Fibroblast of lung (primary cell): ENCODE data around the gene TMEM109. TPM values are rescaled to one million over a fixed set of nuclear protein-coding genes. Genes with fewer than 3 reads are reported as not detected.

Experiments
- DNase-seq, 2 donors: peaks; one replicate each; pipeline versions ENCODE4 v3.0.0 to v3.0.0-alpha.2; 2010; ENCODE audit warnings: low read depth in 2 of 2
- H2AFZ ChIP-seq: 2 replicates; pipeline ENCODE4 v1.5.1; 2012; ENCODE audit warnings: low read length, control low read depth, inconsistent platforms
- H3K27ac ChIP-seq: 2 replicates; pipeline ENCODE4 v1.5.1; 2011; ENCODE audit warnings: low read length, control low read depth; ENCODE audit not compliant: insufficient read depth
- H3K27me3 ChIP-seq: 2 replicates; pipeline ENCODE4 v1.5.1; 2011; ENCODE audit warnings: mild to moderate bottlenecking, low read length; ENCODE audit not compliant: control insufficient read depth, insufficient read depth
- H3K36me3 ChIP-seq: 2 replicates; pipeline ENCODE4 v1.5.1; 2011; ENCODE audit warnings: low read length; ENCODE audit not compliant: control insufficient read depth, insufficient read depth
- H3K4me1 ChIP-seq: 2 replicates; pipeline ENCODE4 v1.5.1; 2011; ENCODE audit warnings: low read length; ENCODE audit not compliant: control insufficient read depth, insufficient read depth; ENCODE audit errors: extremely low read depth
- H3K4me2 ChIP-seq: 2 replicates; pipeline ENCODE4 v1.5.1; 2011; ENCODE audit warnings: low read length, control low read depth; ENCODE audit not compliant: insufficient read depth; ENCODE audit errors: extremely low read depth
- H3K4me3 ChIP-seq, 4 experiments: fragments of 200-600 bp in 1 of 4; sonication (generic) in 1 of 4; replicated peaks in 1 of 4; 2 replicates each; pipeline ENCODE4 v1.5.1; 2011 to 2016; ENCODE audit warnings: low read length in 4 of 4, low read depth in 3 of 4, mild to moderate bottlenecking in 3 of 4, control low read depth in 2 of 4, inconsistent platforms in 1 of 4, mixed read lengths in 1 of 4; ENCODE audit not compliant: insufficient read depth in 1 of 4; ENCODE audit errors: control extremely low read depth in 1 of 4
- H3K79me2 ChIP-seq: 2 replicates; pipeline ENCODE4 v1.5.1; 2012; ENCODE audit warnings: mild to moderate bottlenecking, low read length, inconsistent platforms; ENCODE audit not compliant: control insufficient read depth, insufficient read depth
- H3K9ac ChIP-seq: 2 replicates; pipeline ENCODE4 v1.5.1; 2011; ENCODE audit warnings: mild to moderate bottlenecking, low read length, control low read depth; ENCODE audit not compliant: insufficient read depth
- H3K9me3 ChIP-seq: 2 replicates; pipeline ENCODE4 v1.5.1; 2012; ENCODE audit warnings: low read depth, low read length; ENCODE audit not compliant: control insufficient read depth, insufficient read depth
- H4K20me1 ChIP-seq: 2 replicates; pipeline ENCODE4 v1.5.1; 2011; ENCODE audit warnings: low read length; ENCODE audit not compliant: control insufficient read depth, insufficient read depth; ENCODE audit errors: extremely low read depth
- CTCF ChIP-seq, 2 donors: IDR thresholded peaks in 1 of 2; conservative IDR thresholded peaks in 1 of 2; 1 replicate in 1 of 2; 2 replicates in 1 of 2; pipeline ENCODE4 v1.5.1; 2011 to 2012; ENCODE audit warnings: low read length in 2 of 2, control low read depth in 1 of 2, inconsistent platforms in 1 of 2, low read depth in 1 of 2, mild to moderate bottlenecking in 1 of 2
- EZH2 ChIP-seq: IDR thresholded peaks from 2 replicates; pipeline ENCODE4 v1.5.1; 2012; ENCODE audit warnings: low read length, control low read depth, mild to moderate bottlenecking; ENCODE audit errors: missing control alignments
- polyA plus RNA-seq, 2 donors: library from polyadenylated mRNA; depleted of rRNA in 1 of 2; stranded (reverse) in 1 of 2; unstranded in 1 of 2; fragments of >200 nt; gene quantifications; 2 replicates each; pipeline ENCODE4 v1.2.1, GENCODE V29; 2011 to 2012; ENCODE audit warnings: missing spikeins in 1 of 2
- total RNA-seq: library from RNA; depleted of rRNA; stranded (reverse); fragments of >200 nt; gene quantifications from 2 replicates; pipeline ENCODE4 v1.2.1, GENCODE V29; 2014

The TMEM109 gene
- total and polyA plus RNA-seq, 2 donors (not counting 1 experiment from before 2014, with no cell fraction given): 21.5 to 34.9 TPM

DNA sequence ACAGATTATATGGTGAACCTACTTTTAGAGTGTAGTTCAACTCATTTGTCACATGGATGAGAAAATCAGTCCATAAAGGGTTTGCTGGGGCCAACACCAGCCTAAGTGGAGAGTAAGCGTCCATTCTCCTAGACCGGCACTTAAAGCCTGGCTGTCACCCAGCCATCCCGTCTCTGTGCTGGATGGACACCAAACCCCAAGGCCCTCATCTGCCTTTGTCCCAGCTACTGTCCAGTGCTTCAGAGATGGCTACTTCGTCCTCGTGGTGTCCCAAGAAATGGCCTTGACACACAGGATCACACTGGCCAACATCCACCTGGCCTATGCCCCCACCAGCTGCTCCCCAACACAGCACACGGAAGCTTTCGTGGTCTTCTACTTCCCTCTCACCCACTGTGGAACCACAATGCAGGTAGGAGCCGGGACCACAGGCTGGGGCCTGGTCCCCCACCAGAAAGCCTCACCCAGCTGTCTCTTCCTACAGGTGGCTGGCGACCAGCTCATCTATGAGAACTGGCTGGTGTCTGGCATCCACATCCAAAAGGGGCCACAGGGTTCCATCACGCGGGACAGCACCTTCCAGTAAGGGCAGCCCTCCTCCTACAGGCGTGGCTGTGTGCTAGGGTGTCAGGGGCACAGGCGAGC, 43.1 kb upstream of the TMEM109 start:
- no peak for DNase-seq
- H3K27ac ChIP-seq: no peak overlapping the region
- no peaks in the 10 kb centered on the region for H3K27me3 ChIP-seq
- H3K36me3 ChIP-seq: no peaks in the 10 kb centered on the region
- H3K4me2 ChIP-seq: no peak overlapping the region
- H2AFZ ChIP-seq: no peak overlapping the region
- peaks cover 23% of the 10 kb centered on the region for H3K4me1 ChIP-seq
- no peaks in the 10 kb centered on the region for H3K79me2 ChIP-seq
- H3K9me3 ChIP-seq: no peaks in the 10 kb centered on the region
- H3K9ac ChIP-seq: no peak overlapping the region
- TF ChIP-seq CTCF (conservative IDR thresholded peaks at IDR 0.05 in 1 of 2, IDR thresholded peaks at IDR 0.05 in 1 of 2; ENCODE audit: low read depth in 1 of 2, low read length in 2 of 2): no peak
- no peak for TF ChIP-seq EZH2
- H3K4me3 ChIP-seq: no peak overlapping the region
- no peaks in the 10 kb centered on the region for H4K20me1 ChIP-seq

GRCh38 chr11:60871378-60872061, 42.4 kb upstream of the TMEM109 start:
- H3K79me2 ChIP-seq: no peaks in the 10 kb centered on the region
- H3K27ac ChIP-seq: no peak overlapping the region
- no peaks in the 10 kb centered on the region for H3K9me3 ChIP-seq
- H3K27me3 ChIP-seq: no peaks in the 10 kb centered on the region
- no peak for TF ChIP-seq EZH2
- TF ChIP-seq CTCF (conservative IDR thresholded peaks at IDR 0.05 in 1 of 2, IDR thresholded peaks at IDR 0.05 in 1 of 2; ENCODE audit: low read depth in 1 of 2, low read length in 2 of 2): peak in 1 of 2 donors; percentile 16
- no peak overlapping the region for H3K9ac ChIP-seq
- peak overlapping the region; percentile 0 for H3K4me2 ChIP-seq
- peak; percentile 11 to 51 for DNase-seq
- peaks cover 23% of the 10 kb centered on the region for H3K4me1 ChIP-seq
- H4K20me1 ChIP-seq: no peaks in the 10 kb centered on the region
- no peaks in the 10 kb centered on the region for H3K36me3 ChIP-seq
- no peak overlapping the region for H3K4me3 ChIP-seq
- H2AFZ ChIP-seq: no peak overlapping the region

- peak overlapping the region; percentile 63 for H3K27ac ChIP-seq
- peak; percentile 49 to 89 for DNase-seq
- no peaks in the 10 kb centered on the region for H3K9me3 ChIP-seq
- H3K4me3 ChIP-seq: no peak overlapping the region
- H2AFZ ChIP-seq: no peak overlapping the region
- TF ChIP-seq CTCF (conservative IDR thresholded peaks at IDR 0.05 in 1 of 2, IDR thresholded peaks at IDR 0.05 in 1 of 2; ENCODE audit: low read depth in 1 of 2, low read length in 2 of 2): no peak
- no peak for TF ChIP-seq EZH2
- H3K27me3 ChIP-seq: no peaks in the 10 kb centered on the region
- H3K4me1 ChIP-seq: peaks cover 23% of the 10 kb centered on the region
- no peaks in the 10 kb centered on the region for H3K79me2 ChIP-seq
- no peaks in the 10 kb centered on the region for H3K36me3 ChIP-seq
- H4K20me1 ChIP-seq: no peaks in the 10 kb centered on the region
- no peak overlapping the region for H3K9ac ChIP-seq
- H3K4me2 ChIP-seq: peak overlapping the region; percentile 0
These were observed 41.6 kb upstream of the TMEM109 start for GRCh38 chr11:60872124-60872960.
